Measurements from ENCODE around the gene UGGT2.

- TF ChIP-seq EZH2 (IDR thresholded peaks at IDR 0.05; ENCODE audit: insufficient read depth, poor library complexity, severe bottlenecking) (no peak), EZH2phosphoT487 (IDR thresholded peaks at IDR 0.05; ENCODE audit: insufficient read depth, low read depth) (no peak)
Observed at GRCh38 chr13:95882121-95882520, 171.1 kb downstream of the UGGT2 start.

Data from GM23248 (cell line).